GM12864 (cell line): ENCODE data around the gene SIM2.
A peak's percentile ranks its signal among the peaks of the same experiment; 100 is the strongest.

Experiments used
- DNase-seq: peaks from one replicate; pipeline ENCODE4 v3.0.0-alpha.2; 2011; ENCODE audit warnings: low read depth
- H3K4me3 ChIP-seq: 2 replicates; pipeline ENCODE4 v1.5.1; 2011; ENCODE audit warnings: mild to moderate bottlenecking, low read depth, low read length, control low read depth
- CTCF ChIP-seq: IDR thresholded peaks from 2 replicates; pipeline ENCODE4 v1.5.1; 2011; ENCODE audit warnings: low read depth, mild to moderate bottlenecking, moderate library complexity, low read length, control low read depth, inconsistent platforms; ENCODE audit errors: missing control alignments

The SIM2 gene

GRCh38 chr21:36692835-36693488, 6.0 kb upstream of the SIM2 start:
- TF ChIP-seq CTCF, result peak; percentile 23
- no peak for DNase-seq
- H3K4me3 ChIP-seq, result no peak overlapping the region

- TF ChIP-seq CTCF, result no peak
- DNase-seq, result no peak
- no peak overlapping the region for H3K4me3 ChIP-seq
Measured at GRCh38 chr21:36693489-36694030, 5.4 kb upstream of the SIM2 start.

- H3K4me3 ChIP-seq, result no peak overlapping the region
- DNase-seq, result no peak
- no peak for TF ChIP-seq CTCF
Measured at GRCh38 chr21:36694031-36694515, 4.8 kb upstream of the SIM2 start.

- no peak for DNase-seq
- H3K4me3 ChIP-seq, result no peak overlapping the region
- TF ChIP-seq CTCF, result no peak
Measured at GRCh38 chr21:36694593-36695282, 4.2 kb upstream of the SIM2 start.

GRCh38 chr21:36695283-36695634, 3.7 kb upstream of the SIM2 start:
- no peak overlapping the region for H3K4me3 ChIP-seq
- no peak for DNase-seq
- no peak for TF ChIP-seq CTCF

- DNase-seq, result no peak
- no peak overlapping the region for H3K4me3 ChIP-seq
- no peak for TF ChIP-seq CTCF
Measured at GRCh38 chr21:36695671-36696389, 3.1 kb upstream of the SIM2 start.
